Prostate gland (tissue), 2 donors: ENCODE data around the gene CD209.
"Not testable (repeated sequence)": the region's sequence is repeated elsewhere in the genome, so short reads cannot be mapped to it uniquely, and the experiment has no call there.

Source experiments
- POLR2A ChIP-seq: fragments of 450-650 bp; IDR thresholded peaks from one replicate; pipeline ENCODE4 v1.6.1; 2016; ENCODE audit warnings: antibody characterized with exemption, mild to moderate bottlenecking
- POLR2AphosphoS5 ChIP-seq: sonication (generic); formaldehyde crosslinking; IDR thresholded peaks from one replicate; pipeline ENCODE4 v1.6.1; 2017; ENCODE audit warnings: antibody characterized with exemption
- TF ChIP-seq, protein P1 (sequence below), 4 experiments: fragments of 200-600 bp in 2 of 4; fragments of 450-650 bp in 2 of 4; sonication (generic) in 2 of 4; IDR thresholded peaks; 1 replicate in 3 of 4; 2 replicates in 1 of 4; pipeline ENCODE4 v1.5.1; 2016 to 2019; ENCODE audit warnings: antibody characterized with exemption in 4 of 4, mild to moderate bottlenecking in 2 of 4, moderate library complexity in 2 of 4

DNA sequence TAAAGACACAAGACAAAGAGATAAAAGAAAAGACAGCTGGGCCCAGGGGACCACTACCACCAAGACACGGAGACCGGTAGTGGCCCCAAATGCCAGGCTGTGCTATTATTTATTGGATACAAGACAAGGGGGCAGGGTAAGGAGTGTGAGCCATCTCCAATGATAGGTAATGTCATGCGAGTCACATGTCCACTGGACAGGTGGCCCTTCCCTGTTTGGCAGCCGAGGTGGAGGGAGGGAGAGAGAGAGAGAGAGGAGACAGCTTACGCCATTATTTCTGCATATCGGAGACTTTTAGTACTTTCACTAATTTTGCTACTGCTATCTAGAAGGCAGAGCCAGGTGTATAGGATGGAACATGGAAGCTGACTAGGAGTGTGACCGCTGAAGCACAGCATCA, 45.4 kb upstream of the CD209 start:
- TF ChIP-seq, protein P1, sequence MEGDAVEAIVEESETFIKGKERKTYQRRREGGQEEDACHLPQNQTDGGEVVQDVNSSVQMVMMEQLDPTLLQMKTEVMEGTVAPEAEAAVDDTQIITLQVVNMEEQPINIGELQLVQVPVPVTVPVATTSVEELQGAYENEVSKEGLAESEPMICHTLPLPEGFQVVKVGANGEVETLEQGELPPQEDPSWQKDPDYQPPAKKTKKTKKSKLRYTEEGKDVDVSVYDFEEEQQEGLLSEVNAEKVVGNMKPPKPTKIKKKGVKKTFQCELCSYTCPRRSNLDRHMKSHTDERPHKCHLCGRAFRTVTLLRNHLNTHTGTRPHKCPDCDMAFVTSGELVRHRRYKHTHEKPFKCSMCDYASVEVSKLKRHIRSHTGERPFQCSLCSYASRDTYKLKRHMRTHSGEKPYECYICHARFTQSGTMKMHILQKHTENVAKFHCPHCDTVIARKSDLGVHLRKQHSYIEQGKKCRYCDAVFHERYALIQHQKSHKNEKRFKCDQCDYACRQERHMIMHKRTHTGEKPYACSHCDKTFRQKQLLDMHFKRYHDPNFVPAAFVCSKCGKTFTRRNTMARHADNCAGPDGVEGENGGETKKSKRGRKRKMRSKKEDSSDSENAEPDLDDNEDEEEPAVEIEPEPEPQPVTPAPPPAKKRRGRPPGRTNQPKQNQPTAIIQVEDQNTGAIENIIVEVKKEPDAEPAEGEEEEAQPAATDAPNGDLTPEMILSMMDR (IDR thresholded peaks at IDR 0.05) = not testable (repeated sequence)
- not testable (repeated sequence) for TF ChIP-seq POLR2A, POLR2AphosphoS5
